HG03457 (cell line): ENCODE measurements around the gene NEK9.
"Not testable (repeated sequence)": the region's sequence is repeated elsewhere in the genome, so short reads cannot be mapped to it uniquely, and the experiment has no call there.

ENCODE experiments used
- ATAC-seq: cut with Tn5 transposase; IDR thresholded peaks from one replicate; pipeline ENCODE4 v1.9.1; 2021; ENCODE audit warnings: moderate number of reproducible peaks; ENCODE audit not compliant: unreplicated experiment

The NEK9 gene

DNA sequence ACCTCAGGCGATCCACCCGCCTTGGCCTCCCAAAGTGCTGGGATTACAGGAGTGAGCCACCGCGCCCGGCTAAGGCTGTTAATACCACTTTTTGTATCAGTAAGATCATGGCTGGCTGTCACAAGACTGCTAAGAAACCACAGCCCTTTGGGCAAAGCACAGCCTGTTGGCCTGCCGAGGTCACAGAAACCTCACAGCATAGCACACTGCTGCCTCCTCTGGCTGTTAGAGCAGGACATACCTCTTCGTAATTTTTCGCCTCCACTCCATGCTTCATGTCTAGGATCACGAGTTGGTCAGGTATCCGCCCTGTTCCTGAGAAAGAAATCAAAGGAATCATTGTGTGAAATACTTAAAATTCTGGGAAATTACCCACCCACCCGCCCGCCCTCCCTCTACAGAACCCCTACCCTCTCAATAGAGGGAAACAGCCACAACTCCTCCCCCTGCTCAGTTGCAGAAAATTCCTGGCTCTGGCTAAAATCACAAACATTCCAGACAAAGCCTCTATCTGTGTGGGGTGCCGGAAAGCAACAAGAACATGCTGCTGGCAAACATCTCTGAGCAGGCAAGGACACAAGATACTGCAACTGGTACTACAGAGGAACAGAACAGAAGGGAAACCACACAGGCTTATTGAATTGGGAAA lies 20.7 kb upstream of the NEK9 start:
- no peak for ATAC-seq

DNA sequence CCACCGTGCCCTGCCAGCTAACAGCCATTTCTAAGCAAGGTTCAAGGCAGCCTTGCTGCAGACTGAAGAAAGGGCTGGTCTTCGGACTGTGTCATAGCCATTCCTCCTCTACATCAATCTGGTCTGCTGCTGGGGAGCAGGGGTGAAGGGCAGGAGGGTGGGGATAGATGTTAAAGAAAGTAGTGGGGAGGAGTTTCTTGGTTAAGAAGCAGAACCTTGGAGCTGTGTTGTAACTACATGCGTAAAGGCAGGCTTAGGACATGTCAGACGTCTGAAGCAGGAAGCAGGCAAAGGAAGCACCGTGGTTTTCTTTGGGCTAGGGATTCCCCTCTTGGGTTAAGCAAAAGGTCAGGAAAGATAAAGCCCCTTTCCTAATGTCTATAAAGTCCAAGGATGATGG lies 18.1 kb upstream of the NEK9 start:
- ATAC-seq, result no peak

DNA sequence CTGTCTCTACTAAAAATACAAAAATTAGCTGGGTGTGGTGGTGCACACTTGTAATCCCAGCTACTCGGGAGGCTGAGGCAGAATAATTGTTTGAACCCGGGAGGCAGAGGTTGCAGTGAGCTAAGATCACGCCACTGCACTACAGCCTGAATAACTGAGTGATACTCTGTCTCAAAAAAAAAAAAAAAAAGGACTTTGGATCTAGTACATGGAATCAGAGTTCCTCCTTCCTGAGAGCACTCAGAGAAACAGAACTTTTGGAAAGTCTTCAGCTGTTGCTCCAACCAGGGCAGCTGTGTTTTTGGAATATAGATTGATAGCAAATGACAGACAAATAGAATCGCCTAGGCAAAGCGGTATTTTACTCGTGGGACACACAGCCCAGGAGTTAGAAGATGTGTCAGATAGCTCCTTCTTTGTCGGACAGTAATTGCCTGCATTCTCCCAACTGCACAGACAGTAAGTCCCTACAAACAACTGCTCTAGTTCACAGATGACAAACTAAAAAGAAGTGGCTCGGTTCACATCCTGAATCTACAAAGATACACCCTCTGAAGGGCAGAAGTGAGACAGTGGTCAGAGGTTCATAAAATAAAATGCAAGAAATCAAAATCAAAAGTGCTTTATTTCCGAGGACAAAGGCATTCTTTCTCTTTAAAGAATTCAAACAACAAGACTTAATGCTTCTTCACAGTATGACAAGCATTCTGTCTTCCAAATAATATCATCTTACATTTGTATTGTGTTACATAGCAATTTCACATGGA lies 17.1 kb upstream of the NEK9 start:
- no peak for ATAC-seq

DNA sequence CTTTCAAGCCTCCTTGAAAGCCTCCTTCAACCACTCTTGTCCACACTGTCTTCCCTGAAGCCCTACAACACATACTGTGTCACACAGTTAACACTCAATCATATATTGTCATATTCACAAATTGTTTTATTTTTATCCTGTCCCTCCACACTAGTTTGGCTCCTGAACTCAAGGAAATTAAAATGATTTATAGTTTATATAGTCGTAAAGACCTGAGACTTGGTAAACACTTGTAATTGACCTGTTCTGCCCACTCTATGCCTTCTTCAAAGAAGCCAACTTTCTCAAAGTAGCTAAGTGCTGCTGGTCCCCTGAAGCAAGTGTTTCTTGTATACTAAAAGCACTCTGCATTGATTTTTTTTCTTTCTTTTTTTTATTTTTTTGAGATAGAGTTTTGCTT lies 15.6 kb upstream of the NEK9 start:
- ATAC-seq, result no peak

DNA sequence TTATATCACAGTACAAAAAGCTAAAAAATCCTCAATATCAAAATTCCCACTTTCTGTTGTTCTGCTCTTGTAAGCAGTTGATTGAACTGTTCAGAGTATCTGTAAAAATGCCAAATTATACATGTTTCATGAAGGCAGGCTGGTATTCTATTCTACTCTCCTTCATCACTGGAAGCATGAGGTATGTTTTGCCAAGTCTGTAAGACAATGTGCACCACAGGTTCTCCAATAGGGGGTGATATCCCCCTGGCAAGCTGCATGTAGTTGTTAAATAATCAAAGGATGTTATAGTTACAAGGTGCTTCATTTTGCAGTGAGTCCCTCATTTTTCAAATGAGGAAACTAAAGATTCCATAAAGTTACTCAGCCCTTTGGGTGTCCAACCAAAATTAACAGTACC lies 15.1 kb upstream of the NEK9 start:
- ATAC-seq, result no peak

DNA sequence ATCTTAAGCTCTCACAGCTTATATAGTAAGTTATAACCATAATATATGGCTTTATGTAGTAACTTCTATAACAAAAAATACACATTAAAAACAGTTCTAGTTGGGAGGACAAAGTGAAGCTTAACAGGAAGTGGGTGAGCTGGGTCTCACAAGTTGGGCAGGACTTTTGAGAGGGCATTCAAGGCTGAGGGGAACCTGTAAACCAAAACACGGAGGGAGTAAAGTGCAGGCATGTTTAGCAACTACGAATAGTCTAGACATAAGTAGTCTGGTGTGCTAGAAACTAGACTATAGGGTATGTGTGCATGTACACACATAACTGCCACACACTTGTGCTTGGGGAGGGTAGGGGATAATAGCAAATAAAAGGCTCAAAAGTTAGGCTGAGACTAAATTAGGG lies 14.2 kb upstream of the NEK9 start:
- ATAC-seq, result no peak

DNA sequence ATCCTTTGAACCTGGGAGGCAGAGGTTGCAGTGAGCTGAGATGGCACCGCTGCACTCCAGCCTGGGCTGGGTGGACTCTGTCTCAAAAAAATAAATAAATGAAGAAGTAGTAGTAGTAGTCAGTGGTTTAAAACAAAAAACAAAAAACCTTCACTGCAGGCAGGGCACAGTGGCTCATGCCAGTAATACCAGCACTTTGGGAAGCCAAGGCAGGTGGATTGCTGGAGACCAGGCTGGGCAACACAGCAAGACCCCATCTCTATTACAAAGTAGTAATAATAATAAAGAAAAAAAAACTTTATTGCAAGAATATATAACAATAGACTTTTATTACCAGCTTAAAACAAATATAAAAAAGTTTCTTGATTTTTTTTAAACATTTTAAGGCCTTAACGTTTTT lies 13.8 kb upstream of the NEK9 start:
- no peak for ATAC-seq

DNA sequence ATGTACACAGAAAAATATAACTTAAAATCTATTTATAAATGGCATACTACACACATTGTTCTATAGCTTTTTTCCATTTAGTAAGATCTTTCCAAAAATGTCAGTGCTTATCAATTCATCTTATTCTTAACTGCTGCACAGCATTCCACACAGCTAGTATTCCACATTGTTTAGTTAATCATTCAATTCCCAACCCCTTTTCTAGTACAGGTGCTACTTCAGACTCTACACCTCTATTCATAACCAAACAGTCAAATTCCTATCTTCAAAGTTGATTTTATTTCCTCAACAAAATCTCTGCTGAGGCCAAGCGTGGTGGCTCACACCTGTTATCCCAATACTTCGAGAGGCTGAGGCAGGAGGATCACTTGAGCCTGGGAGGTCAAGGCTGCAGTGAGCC lies 12.3 kb upstream of the NEK9 start:
- ATAC-seq, result no peak

DNA sequence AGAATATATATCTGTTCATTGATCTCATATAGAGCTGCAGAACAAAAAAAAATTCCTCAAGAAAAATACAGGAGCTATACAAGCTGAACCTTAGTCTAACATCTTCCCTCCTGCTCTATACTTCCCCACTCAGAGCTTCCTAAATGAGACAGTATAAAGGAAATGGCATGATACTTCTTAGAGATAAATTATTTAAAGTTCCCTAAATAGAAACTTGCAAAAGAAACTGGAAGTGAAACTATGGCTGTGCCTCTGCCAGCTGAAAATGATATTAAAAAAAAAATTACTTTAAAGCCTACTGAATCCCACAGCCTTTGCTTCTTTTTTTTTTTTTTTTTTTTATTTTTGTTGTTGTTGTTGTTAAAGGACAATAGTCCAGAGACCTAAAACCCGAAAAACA lies 11.6 kb upstream of the NEK9 start:
- no peak for ATAC-seq

DNA sequence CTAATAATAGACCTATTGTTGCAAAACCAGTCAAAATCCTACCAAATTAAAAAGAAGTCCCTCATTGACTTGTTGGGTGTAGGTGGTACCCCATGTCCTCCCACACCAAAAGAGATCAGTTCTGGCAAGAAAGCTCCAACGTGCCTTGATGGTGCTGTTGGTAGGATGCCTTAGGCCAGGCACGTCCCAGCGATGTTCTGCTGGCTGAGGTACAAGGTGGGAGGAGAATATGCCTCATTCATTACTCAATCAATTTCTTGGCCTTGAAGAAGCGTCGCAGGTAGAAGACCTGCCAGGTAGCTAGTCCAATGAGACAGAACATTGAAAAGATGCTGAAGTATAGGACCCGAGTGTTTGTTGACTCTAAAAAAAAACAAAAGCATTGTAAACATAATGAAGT lies 7.8 kb upstream of the NEK9 start:
- ATAC-seq, result no peak

DNA sequence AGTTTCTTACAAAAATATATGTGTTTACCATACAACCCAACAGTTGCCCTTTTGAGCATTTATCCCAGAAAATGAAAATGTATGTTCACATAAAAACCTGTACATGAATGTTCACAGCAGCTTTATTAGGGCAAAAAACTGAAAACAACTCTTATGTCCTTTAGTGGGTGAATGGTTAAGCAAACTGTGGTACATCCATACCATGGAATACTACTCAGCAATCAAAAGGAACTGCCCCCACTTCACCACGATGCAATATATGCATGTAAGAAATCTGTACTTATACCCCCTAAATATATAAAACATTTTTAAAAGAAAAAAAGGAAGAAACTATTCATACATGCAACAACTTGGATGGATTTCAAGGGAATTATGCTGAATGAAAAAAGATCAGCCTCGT lies 6.7 kb upstream of the NEK9 start:
- ATAC-seq, result no peak

DNA sequence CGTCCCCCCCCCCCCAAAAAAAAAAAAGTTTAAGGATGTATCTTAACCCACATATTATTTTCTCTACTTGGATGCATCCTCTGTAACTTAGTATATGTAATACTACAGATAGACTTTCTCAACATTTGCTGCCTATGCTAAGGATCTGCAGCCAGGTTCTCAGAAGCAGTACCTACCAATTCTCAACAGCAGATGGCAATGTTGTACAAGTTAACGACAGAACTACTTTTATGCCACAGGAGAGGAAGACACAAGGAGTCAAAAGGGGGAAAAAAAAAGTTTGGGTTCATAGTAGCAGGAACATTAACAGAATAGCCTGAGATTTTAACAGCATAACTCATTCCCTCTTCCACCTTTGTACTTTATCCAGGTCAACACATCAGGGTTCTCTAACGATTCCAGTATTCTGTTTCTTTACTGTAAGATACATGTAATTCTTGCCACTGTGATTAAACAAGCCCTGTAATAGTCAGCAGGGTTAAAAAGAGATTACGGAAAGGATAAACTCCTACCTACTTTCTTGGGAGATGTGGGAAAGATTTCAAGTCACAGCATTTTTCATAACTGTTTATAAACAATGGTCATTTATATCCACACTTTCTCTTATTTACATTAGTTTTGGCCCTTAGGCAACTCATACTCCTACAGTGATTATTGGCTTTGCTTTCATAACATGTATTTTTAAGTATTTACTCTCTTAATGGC lies 5.7 kb upstream of the NEK9 start:
- ATAC-seq, result no peak

DNA sequence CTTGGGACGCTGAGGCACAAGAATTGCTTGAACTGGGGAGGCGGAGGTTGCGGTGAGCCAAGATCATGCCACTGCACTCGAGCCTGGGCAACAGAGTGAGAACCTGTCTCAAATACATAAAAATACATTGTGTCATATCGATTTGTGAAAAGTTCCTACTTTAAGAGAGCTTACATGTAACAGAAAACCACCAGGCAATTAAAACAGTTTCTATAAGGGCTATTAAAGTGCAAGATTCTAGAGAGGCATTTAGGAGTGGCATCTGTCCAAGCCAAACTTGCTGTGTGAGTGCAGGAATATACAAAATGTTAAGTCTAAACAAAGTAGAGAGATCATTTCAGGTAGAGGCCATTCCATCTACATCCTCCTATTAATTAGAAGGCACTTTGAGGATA lies 1.7 kb upstream of the NEK9 start:
- no peak for ATAC-seq

DNA sequence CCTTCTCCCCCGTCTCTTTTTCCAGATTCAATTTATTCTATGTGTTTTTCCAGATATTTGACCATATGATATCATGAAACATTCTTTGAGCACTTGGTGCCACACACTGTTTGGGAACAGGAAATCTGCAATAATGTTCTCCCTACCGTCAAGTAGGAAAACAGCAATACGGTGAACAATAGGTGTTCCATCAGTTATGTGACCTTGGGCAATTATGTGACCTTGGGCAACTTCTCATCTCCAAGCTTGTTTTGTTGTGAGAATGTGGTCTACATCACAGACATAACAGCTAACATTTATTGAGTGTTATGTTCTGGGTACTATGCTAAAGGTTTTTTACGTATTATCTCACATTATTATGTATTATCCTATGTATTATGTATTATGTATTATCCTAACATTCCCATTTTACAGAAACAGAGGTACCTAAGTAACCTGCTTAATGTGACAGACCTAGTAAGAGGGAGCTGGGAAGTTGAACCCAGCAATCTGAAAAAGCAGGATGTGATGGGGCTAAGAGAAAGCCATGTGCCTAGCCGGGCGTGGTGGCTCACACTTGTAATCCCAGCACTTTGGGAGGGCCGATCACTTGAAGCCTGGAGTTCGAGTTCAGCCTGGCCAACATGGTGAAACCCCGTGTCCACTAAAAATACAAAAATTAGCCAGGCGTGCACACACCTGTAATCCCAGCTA lies 1.2 kb upstream of the NEK9 start:
- no peak for ATAC-seq

DNA sequence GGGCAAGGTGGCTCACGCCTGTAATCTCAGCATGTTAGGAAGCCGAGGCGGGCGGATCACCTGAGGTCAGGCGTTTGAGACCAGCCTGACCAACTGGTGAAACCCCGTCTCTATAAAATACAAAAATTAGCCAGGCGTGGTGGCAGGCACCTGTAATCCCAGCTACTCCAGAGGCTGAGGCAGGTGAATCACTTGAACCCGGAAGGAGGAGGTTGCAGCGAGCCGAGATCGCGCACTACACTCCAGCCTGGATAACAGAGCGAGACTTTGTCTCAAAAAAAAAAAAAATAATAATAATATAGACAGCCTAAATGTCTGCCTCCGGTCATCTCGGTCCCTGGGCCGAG lies 599 bp upstream of the NEK9 start:
- not testable (repeated sequence) for ATAC-seq

DNA sequence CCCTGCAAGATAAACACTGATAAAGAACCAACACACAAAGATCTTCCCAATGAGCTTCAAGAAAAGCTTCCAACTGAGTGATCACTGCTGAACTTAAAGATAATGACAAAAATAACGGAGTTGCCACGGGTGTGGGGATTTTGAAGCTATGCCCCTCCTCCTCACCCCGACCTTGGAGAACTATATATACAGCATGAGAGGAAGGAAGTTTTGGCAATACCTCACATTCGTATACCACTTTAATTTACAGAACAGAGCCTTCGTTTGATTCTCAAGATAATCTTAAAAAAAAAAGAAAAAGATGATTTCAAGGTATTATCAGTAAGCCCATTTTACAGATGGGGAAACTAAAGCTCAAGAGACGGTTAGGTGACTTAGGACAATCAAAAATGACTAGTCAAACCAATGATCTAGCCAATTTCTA lies 715 bp downstream of the NEK9 start:
- peak; percentile 2 for ATAC-seq

DNA sequence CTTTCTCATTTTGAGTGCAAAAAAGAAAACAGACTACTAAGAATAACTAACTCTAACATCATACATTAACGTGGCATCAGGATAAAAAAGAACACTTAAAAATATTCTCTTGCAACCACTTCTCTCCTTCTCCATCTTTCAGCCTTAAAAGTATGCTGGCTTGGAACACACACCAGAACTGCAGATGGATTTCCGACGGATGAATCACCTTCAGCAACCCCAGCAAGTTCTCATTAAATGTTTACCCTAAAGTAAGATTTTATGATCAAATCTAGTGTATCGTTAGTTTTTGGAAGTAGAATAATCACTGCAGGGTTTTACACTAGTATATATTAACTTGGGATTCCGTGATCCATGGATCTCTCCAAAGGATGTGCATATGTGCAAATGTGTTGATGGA lies 1.2 kb downstream of the NEK9 start:
- no peak for ATAC-seq

DNA sequence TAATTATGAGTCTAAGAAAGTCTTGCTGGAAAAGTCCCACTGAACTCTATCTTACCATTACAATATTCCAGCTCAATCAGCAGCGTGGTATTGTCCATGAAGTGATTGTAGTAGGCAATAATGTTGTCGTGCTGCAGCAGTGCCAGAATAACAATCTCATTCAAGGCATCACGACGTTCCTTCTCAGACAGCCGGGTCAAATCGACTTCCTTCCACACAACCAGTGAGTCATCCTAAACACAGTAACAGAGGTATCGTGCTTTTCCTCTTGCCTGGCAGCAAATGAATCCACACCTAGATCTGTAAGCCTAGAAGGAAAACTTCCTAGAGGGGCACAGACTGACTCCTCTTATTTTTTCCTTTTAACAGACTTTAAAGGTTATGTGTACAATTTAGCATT lies 2.9 kb downstream of the NEK9 start:
- ATAC-seq, result no peak

DNA sequence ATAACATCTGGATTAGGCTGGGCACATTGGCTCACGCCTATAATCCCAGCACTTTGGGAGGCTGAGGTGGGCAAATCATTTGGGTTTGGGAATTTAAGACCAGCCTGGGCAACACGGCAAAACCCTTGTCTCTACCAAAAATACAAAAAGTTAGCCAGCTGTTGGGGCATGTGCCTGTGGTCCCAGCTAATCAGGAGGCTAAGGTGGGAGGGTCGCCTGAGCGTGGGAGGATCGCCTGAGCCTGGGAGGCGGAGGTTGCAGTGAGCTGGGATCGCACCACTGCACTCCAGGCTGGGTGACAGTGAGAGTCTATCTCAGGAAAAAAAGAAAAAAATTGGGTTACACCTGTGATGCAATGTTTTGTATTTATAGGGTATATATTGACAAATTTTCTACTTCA lies 5.3 kb downstream of the NEK9 start:
- no peak for ATAC-seq

DNA sequence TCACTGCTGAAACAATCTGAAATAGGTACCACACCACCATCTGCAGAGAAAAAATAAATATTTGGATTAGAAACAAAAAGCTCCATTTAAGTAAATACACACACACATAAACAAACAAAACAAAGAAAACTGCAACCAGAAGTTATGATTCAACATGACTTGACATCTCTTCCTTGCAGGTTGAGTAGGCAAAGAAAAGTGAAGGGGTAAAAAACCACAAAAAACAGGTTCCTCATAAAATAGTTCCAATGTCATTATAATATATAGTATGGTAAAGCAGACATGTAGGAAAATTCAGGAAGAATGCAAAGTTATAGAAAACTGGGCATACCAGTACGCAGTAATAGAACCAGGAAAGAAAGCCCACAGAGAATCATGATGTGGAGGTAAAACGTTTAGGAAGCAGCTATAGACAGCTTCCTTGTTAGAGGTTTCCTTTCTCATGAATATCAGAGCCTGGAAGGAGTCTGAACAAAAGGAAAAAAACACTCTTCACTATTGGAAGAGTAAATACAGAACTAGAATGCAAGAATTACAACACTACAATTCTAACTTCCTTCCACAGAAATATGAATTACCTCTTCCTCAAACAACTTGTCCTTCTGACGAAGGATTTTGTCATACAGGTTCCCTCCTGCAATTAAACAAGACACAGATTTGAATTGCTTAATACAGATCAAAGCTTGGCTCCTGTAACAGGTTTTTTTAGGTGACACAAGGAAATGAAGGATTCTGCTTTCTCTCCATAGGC lies 6.1 kb downstream of the NEK9 start:
- no peak for ATAC-seq

DNA sequence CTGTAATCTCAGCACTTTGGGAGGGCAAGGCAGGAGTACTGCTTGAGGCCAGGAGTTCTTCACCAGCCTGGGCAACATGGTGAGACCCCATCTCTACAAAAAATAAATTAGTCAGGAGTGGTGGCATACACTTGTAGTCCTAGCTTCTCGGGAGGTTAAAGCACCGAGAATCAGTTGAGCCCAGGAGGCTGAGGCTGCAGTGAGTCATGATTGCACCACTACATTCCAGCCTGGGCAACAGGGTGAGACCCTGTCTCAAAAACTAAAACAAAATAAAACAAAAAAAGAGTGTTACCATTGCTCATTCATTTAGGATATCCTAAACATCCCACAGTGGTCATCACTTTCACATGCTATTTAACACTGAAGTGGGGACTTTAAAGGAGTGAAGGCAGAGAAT lies 7.8 kb downstream of the NEK9 start:
- ATAC-seq, result no peak
